CD8-positive, alpha-beta memory T cell (primary cell): ENCODE measurements around the gene RNLS. TPM values are rescaled to one million over a fixed set of nuclear protein-coding genes. Genes with fewer than 3 reads are reported as not detected.
A peak's percentile ranks its signal among the peaks of the same experiment; 100 is the strongest.

Experiments used
- CTCF ChIA-PET: fragments of 350-600 bp; sonication (Branson Sonifier 250); formaldehyde crosslinking; loops from one replicate; lab custom pipeline; 2021; ENCODE audit warnings: antibody characterized with exemption; lab: Charles Lee
- POLR2A ChIA-PET: fragments of 350-600 bp; sonication (Branson Sonifier 250); formaldehyde crosslinking; loops from one replicate; lab custom pipeline; 2021; ENCODE audit warnings: antibody characterized with exemption; lab: Charles Lee
- DNase-seq, 5 donors: peaks; one replicate each; pipeline versions ENCODE4 v3.0.0 to v3.0.0-alpha.2; 2020 to 2022; ENCODE audit warnings: mixed read lengths in 1 of 5
- H3K27ac ChIP-seq: one replicate; pipeline ENCODE4 v1.7.0; 2013; ENCODE audit warnings: low read depth, mild to moderate bottlenecking, low read length, moderate library complexity
- H3K27me3 ChIP-seq: 2 replicates; pipeline ENCODE4 v1.7.0; 2013; ENCODE audit warnings: low read length, mild to moderate bottlenecking; ENCODE audit not compliant: insufficient read depth, poor library complexity, severe bottlenecking
- H3K36me3 ChIP-seq: 2 replicates; pipeline ENCODE4 v1.7.0; 2013; ENCODE audit warnings: mild to moderate bottlenecking, low read length, moderate library complexity; ENCODE audit not compliant: insufficient read depth
- H3K4me1 ChIP-seq: 2 replicates; pipeline ENCODE4 v1.7.0; 2013; ENCODE audit warnings: mild to moderate bottlenecking, low read length, moderate library complexity; ENCODE audit not compliant: insufficient read depth
- H3K4me3 ChIP-seq: 2 replicates; pipeline ENCODE4 v1.7.0; 2013; ENCODE audit warnings: mild to moderate bottlenecking, low read length
- H3K9me3 ChIP-seq: 2 replicates; pipeline ENCODE4 v1.7.0; 2013; ENCODE audit warnings: mild to moderate bottlenecking, low read length
- H3K27ac Mint-ChIP-seq, 8 donors: one replicate each; pipeline ENCODE4 v1.8.0; 2020 to 2021; ENCODE audit warnings: mixed read lengths in 8 of 8, mild to moderate bottlenecking in 6 of 8, inconsistent platforms in 3 of 8, moderate library complexity in 3 of 8
- H3K27me3 Mint-ChIP-seq, 2 donors: one replicate each; pipeline ENCODE4 v1.8.0; 2020 to 2021; ENCODE audit warnings: mixed read lengths in 2 of 2, mild to moderate bottlenecking in 1 of 2, moderate library complexity in 1 of 2
- H3K36me3 Mint-ChIP-seq, 3 donors: one replicate each; pipeline ENCODE4 v1.8.0; 2020 to 2021; ENCODE audit warnings: mixed read lengths in 3 of 3, inconsistent platforms in 1 of 3, mild to moderate bottlenecking in 1 of 3
- H3K4me1 Mint-ChIP-seq, 3 donors: one replicate each; pipeline ENCODE4 v1.8.0; 2020 to 2021; ENCODE audit warnings: mixed read lengths in 3 of 3, inconsistent platforms in 1 of 3, mild to moderate bottlenecking in 1 of 3
- H3K4me3 Mint-ChIP-seq, 7 donors: one replicate each; pipeline ENCODE4 v1.8.0; 2020 to 2021; ENCODE audit warnings: mixed read lengths in 7 of 7, mild to moderate bottlenecking in 6 of 7, moderate library complexity in 4 of 7, inconsistent platforms in 2 of 7
- H3K9me3 Mint-ChIP-seq, 5 donors: one replicate each; pipeline ENCODE4 v1.8.0; 2020 to 2022; ENCODE audit warnings: mixed read lengths in 5 of 5, mild to moderate bottlenecking in 3 of 5, moderate library complexity in 2 of 5, inconsistent platforms in 1 of 5
- polyA plus RNA-seq: library from polyadenylated mRNA; unstranded; fragments of 300-500 nt; fragmentation: Illumina TruSeq; gene quantifications from one replicate; pipeline ENCODE4 v1.2.3, GENCODE V29; 2021
- total RNA-seq, 2 experiments: library from RNA; stranded (reverse); gene quantifications; one replicate each; pipeline ENCODE4 v1.2.3, GENCODE V29; 2021

RNLS gene
- total and polyA plus RNA-seq, 3 experiments from 2014 or later: 4.0 to 7.0 (median 4.6) TPM

- H3K4me1 ChIP-seq: peaks cover 8% of the 10 kb centered on the region
- ChIA-PET CTCF (no interaction called here), POLR2A (no interaction called here)
- no peaks in the 10 kb centered on the region for H3K9me3 ChIP-seq
- no peaks in the 10 kb centered on the region for H3K27me3 Mint-ChIP-seq
- peaks cover 0 to 3% (median 0%) of the 10 kb centered on the region in 3 donors for H3K36me3 Mint-ChIP-seq
- no peak overlapping the region for H3K27ac ChIP-seq
- H3K36me3 ChIP-seq: no peaks in the 10 kb centered on the region
- no peaks in the 10 kb centered on the region for H3K27me3 ChIP-seq
- H3K4me3 Mint-ChIP-seq: no peak overlapping the region
- DNase-seq: no peak
- H3K4me1 Mint-ChIP-seq: peaks cover 0 to 11% (median 0%) of the 10 kb centered on the region in 3 donors
- peaks cover 0 to 6% (median 2%) of the 10 kb centered on the region in 5 donors for H3K9me3 Mint-ChIP-seq
- H3K27ac Mint-ChIP-seq: no peak overlapping the region
- H3K4me3 ChIP-seq: no peak overlapping the region
Observed at GRCh38 chr10:88347597-88348304, 235.4 kb downstream of the RNLS start.

DNA sequence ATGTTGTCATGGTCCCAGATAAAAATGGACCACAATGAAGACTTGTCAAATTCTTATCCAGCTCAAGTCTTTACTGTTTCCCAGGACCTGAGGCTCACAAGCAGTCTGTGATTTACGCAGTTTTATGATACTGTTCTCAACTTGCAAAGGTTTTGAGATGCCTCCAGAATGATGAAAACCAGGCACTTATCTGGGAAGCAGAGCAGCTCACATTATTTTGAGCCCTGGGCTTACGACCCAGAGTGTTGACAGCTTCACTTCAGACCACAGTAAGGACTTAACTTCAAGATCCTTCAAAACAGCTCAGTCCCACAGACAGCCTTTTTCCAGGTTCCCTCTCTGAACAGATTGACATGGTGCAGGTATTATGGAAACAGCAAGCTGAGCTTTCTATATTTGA, 236.1 kb downstream of the RNLS start:
- Mint-ChIP-seq H3K27me3 (no peaks in the 10 kb centered on the region), H3K4me3 (no peak overlapping the region), H3K9me3 (peaks cover 0 to 6% (median 2%) of the 10 kb centered on the region in 5 donors), H3K36me3 (no peaks in the 10 kb centered on the region), H3K27ac (no peak overlapping the region), H3K4me1 (peaks cover 0 to 11% (median 0%) of the 10 kb centered on the region in 3 donors)
- ChIA-PET CTCF (no interaction called here), POLR2A (no interaction called here)
- Histone ChIP-seq H3K4me3 (no peak overlapping the region), H3K4me1 (peaks cover 8% of the 10 kb centered on the region), H3K36me3 (no peaks in the 10 kb centered on the region), H3K27ac (no peak overlapping the region), H3K27me3 (no peaks in the 10 kb centered on the region), H3K9me3 (no peaks in the 10 kb centered on the region)
- DNase-seq: no peak

- H3K27me3 ChIP-seq: no peaks in the 10 kb centered on the region
- Mint-ChIP-seq H3K9me3 (peaks cover 0 to 4% (median 2%) of the 10 kb centered on the region in 5 donors), H3K4me3 (no peak overlapping the region), H3K36me3 (no peaks in the 10 kb centered on the region), H3K27ac (no peak overlapping the region), H3K4me1 (peaks cover 0 to 11% (median 0%) of the 10 kb centered on the region in 3 donors), H3K27me3 (no peaks in the 10 kb centered on the region)
- H3K4me1 ChIP-seq: peaks cover 8% of the 10 kb centered on the region
- H3K4me3 ChIP-seq: no peak overlapping the region
- ChIA-PET CTCF (no interaction called here), POLR2A (no interaction called here)
- no peak overlapping the region for H3K27ac ChIP-seq
- no peaks in the 10 kb centered on the region for H3K36me3 ChIP-seq
- no peak for DNase-seq
- H3K9me3 ChIP-seq: no peaks in the 10 kb centered on the region
Observed at GRCh38 chr10:88346144-88346977, 236.8 kb downstream of the RNLS start.

- H3K27me3 ChIP-seq: no peaks in the 10 kb centered on the region
- Mint-ChIP-seq H3K4me1 (peaks cover 0 to 4% (median 0%) of the 10 kb centered on the region in 3 donors), H3K9me3 (no peaks in the 10 kb centered on the region), H3K36me3 (peaks cover 0 to 2% (median 0%) of the 10 kb centered on the region in 3 donors), H3K27me3 (no peaks in the 10 kb centered on the region), H3K27ac (no peak overlapping the region), H3K4me3 (no peak overlapping the region)
- no peak for DNase-seq
- H3K36me3 ChIP-seq: no peaks in the 10 kb centered on the region
- H3K4me3 ChIP-seq: no peak overlapping the region
- POLR2A ChIA-PET: no interaction called here
- CTCF ChIA-PET: no interaction called here
- H3K27ac ChIP-seq: no peak overlapping the region
- H3K9me3 ChIP-seq: no peaks in the 10 kb centered on the region
- H3K4me1 ChIP-seq: peaks cover 8% of the 10 kb centered on the region
Observed at GRCh38 chr10:88343761-88344484, 239.2 kb downstream of the RNLS start.

GRCh38 chr10:88342733-88343310, 240.3 kb downstream of the RNLS start:
- Mint-ChIP-seq H3K27me3 (no peaks in the 10 kb centered on the region), H3K4me1 (peaks cover 0 to 4% (median 0%) of the 10 kb centered on the region in 3 donors), H3K9me3 (no peaks in the 10 kb centered on the region), H3K27ac (peak overlapping the region in 1 of 8 donors; percentile 59), H3K36me3 (peaks cover 0 to 2% (median 0%) of the 10 kb centered on the region in 3 donors), H3K4me3 (no peak overlapping the region)
- Histone ChIP-seq H3K4me3 (no peak overlapping the region), H3K27me3 (no peaks in the 10 kb centered on the region), H3K9me3 (no peaks in the 10 kb centered on the region), H3K4me1 (peaks cover 8% of the 10 kb centered on the region), H3K27ac (no peak overlapping the region), H3K36me3 (no peaks in the 10 kb centered on the region)
- no peak for DNase-seq
- ChIA-PET CTCF (no interaction called here), POLR2A (no interaction called here)

- DNase-seq: no peak
- Mint-ChIP-seq H3K27me3 (no peaks in the 10 kb centered on the region), H3K9me3 (no peaks in the 10 kb centered on the region), H3K4me3 (no peak overlapping the region), H3K27ac (no peak overlapping the region), H3K4me1 (peaks cover 5 to 10% (median 9%) of the 10 kb centered on the region in 3 donors), H3K36me3 (peaks cover 0 to 2% (median 0%) of the 10 kb centered on the region in 3 donors)
- Histone ChIP-seq H3K4me3 (no peak overlapping the region), H3K27ac (no peak overlapping the region), H3K36me3 (no peaks in the 10 kb centered on the region), H3K4me1 (peaks cover 6% of the 10 kb centered on the region), H3K9me3 (no peaks in the 10 kb centered on the region), H3K27me3 (no peaks in the 10 kb centered on the region)
- POLR2A ChIA-PET: no interaction called here
- CTCF ChIA-PET: no interaction called here
Observed at GRCh38 chr10:88337134-88337533, 246.0 kb downstream of the RNLS start.

DNA sequence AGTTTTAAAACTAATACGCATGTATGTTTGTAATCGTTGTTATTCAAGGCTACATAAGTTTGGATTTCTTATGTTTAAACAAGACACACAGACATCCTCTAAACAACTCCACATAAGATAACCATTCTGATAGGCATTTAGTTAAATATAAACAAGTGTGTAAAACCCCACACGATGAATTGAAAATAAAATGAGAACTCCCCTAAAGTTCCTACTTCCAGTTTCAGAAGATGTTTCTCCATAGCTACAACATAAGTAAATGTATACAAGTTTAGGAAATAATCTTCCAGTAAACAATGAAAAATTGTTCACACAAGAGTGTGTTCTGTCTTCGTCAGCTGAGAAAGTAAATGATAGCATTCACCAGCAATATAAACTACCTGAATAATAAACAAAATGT, 246.8 kb downstream of the RNLS start:
- peaks cover 5 to 15% (median 15%) of the 10 kb centered on the region in 3 donors for H3K4me1 Mint-ChIP-seq
- H3K4me1 ChIP-seq: peaks cover 6% of the 10 kb centered on the region
- no peak overlapping the region for H3K4me3 ChIP-seq
- no peaks in the 10 kb centered on the region for H3K9me3 Mint-ChIP-seq
- H3K27me3 Mint-ChIP-seq: no peaks in the 10 kb centered on the region
- no peaks in the 10 kb centered on the region for H3K9me3 ChIP-seq
- H3K27ac Mint-ChIP-seq: no peak overlapping the region
- no peak for DNase-seq
- no peak overlapping the region for H3K4me3 Mint-ChIP-seq
- ChIA-PET CTCF (no interaction called here), POLR2A (no interaction called here)
- H3K36me3 Mint-ChIP-seq: peaks cover 0 to 5% (median 0%) of the 10 kb centered on the region in 3 donors
- no peaks in the 10 kb centered on the region for H3K36me3 ChIP-seq
- no peaks in the 10 kb centered on the region for H3K27me3 ChIP-seq
- no peak overlapping the region for H3K27ac ChIP-seq
